ENCODE data around the gene HDAC4. TPM values are rescaled to one million over a fixed set of nuclear protein-coding genes. Genes with fewer than 3 reads are reported as not detected.

The HDAC4 gene
- total and polyA plus RNA-seq, 2 donors: 24.4 to 29.5 TPM

DNA sequence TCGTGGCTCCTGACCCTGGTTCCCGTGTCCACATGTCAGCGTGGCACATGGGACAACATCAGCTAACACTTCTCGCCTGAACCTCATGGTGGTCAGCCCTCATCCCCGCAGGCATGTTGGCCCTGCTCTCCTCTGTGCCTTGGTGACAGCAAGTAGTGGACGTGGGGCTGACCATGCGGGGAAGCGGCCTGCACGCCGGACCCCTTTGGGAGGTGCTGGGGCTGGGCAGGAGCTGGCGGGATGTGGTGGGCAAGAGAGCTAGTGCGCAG lies 303.5 kb downstream of the HDAC4 start:
- DNase-seq (ENCODE audit: extremely low spot score): no peak
- Histone ChIP-seq H3K4me3 (ENCODE audit: low read depth, low read length) (no peak overlapping the region), H3K4me1 (ENCODE audit: insufficient read depth) (no peaks in the 10 kb centered on the region), H3K36me3 (ENCODE audit: insufficient read depth) (no peaks in the 10 kb centered on the region), H3K27ac (ENCODE audit: low read depth) (no peak overlapping the region)
- WGBS: 70% methylated on average over 12 of the region's 12 CpGs

DNA sequence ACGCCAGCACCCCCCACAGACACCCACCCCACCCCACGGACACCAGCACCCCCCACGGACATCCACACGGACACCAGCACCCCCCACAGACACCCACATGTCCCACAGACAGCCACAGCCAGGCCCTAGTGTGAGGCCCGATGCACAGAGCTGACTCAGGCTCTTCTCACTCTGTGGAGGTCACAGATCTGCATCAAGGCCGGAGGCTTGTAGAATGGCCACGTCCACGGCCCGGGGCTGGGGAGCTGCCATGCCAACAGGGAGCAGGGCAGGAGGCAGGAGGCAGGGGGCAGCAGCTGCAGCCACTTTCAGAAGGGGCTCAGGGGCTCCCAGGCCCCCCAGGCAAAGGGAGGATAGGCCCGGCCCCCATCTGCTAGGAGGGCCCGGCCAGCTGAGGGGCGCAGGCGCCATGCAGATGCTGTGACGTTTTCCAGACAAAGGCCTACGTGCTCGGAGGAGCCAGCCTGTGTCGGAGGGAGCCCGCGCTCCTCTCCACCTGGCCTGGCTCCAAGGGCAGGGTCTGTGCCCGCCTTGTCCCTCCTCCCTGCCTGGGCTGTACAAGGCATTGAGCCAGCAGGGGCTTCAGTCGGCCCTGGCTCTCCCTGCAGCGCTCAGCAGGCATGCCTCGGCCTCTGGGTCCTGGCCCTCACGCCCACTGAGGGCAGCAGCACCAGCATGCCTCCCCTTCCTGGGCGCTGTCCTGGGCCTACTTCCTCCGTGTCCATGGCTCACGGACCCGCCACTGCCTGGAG lies 304.0 kb downstream of the HDAC4 start:
- Histone ChIP-seq H3K27ac (ENCODE audit: low read depth) (no peak overlapping the region), H3K4me3 (ENCODE audit: low read depth, low read length) (no peak overlapping the region), H3K36me3 (ENCODE audit: insufficient read depth) (no peaks in the 10 kb centered on the region), H3K4me1 (ENCODE audit: insufficient read depth) (no peaks in the 10 kb centered on the region)
- 80% methylated on average over 28 of the region's 28 CpGs for WGBS
- no peak for DNase-seq (ENCODE audit: extremely low spot score)

DNA sequence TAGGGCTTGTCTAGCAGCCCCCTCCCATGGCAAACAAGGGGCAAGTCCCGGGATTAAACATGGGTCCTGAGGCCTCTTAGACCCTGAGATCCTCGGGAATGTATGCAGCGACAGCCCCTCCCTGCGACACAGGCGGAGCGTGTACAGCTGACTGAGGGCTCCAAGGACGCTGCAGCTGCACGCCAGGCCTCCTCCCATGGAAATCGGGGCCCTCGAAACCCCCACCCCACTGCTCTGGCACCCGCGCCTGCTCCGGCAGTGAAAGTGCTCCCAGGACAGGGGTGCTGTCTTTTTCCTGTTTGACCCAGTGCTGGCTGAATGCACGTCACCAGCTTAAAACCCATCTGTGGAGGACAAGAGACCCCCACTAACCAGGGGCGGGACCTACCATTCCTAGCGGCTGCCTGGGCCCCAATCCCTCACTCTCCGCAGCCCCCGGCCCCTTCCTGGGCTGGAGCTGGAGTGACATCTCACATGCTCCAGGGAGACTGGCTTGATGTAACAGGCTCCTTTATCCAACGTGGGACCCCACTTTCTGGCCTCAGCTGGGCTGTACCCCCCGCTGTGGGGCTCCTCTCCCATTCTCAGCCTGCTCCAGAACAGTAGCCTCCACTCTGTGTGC lies 305.2 kb downstream of the HDAC4 start:
- Histone ChIP-seq H3K4me1 (ENCODE audit: insufficient read depth) (no peaks in the 10 kb centered on the region), H3K36me3 (ENCODE audit: insufficient read depth) (no peaks in the 10 kb centered on the region), H3K27ac (ENCODE audit: low read depth) (no peak overlapping the region), H3K4me3 (ENCODE audit: low read depth, low read length) (no peak overlapping the region)
- DNase-seq (ENCODE audit: extremely low spot score): no peak
- WGBS: 81% methylated on average over 20 of the region's 20 CpGs

DNA sequence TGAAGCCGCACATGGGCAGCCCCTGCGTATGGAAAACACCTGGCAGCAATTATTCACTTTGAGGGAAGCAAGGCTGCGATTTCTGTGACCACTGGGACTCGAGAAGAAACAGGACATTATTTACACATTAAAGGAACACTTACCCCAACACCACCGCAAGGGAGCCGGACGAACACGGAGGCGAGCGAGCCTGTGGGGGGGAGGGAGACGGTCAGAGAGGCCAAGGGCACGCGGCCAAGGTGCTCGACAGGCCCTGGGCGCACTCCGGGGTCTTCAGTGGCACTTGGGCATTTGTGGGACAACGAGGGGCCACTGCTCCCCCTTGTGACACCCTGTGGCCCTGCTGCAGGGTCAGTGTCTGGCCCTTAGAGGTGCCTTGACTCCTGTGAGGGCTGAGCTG lies 306.0 kb downstream of the HDAC4 start:
- H3K36me3 ChIP-seq (ENCODE audit: insufficient read depth): no peaks in the 10 kb centered on the region
- whole genome bisulfite sequencing: 86% methylated on average over 17 of the region's 17 CpGs
- DNase-seq (ENCODE audit: extremely low spot score): no peak
- no peak overlapping the region for H3K4me3 ChIP-seq (ENCODE audit: low read depth, low read length)
- H3K4me1 ChIP-seq (ENCODE audit: insufficient read depth): no peaks in the 10 kb centered on the region
- H3K27ac ChIP-seq (ENCODE audit: low read depth): no peak overlapping the region

DNA sequence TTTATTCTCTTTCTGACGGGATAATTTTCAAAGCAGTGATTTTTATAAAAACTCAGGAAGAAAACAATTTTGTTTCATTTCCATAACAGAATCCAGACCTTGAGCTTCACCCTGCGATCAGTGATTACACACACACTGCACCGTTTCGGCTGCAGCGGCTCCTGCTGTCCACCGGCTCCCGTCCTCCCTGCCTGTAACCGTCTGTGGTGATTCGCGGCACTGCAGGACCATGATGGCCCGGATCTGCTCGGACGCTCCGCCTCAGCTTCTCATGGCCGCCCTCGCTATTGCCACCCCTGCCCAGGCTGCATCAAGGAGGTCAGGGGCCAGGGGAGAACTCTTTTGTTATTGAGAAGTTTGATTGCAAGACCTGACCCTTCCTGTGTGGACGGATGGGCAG lies 306.9 kb downstream of the HDAC4 start:
- no peak for DNase-seq (ENCODE audit: extremely low spot score)
- Histone ChIP-seq H3K4me1 (ENCODE audit: insufficient read depth) (no peaks in the 10 kb centered on the region), H3K36me3 (ENCODE audit: insufficient read depth) (no peaks in the 10 kb centered on the region), H3K27ac (ENCODE audit: low read depth) (no peak overlapping the region), H3K4me3 (ENCODE audit: low read depth, low read length) (no peak overlapping the region)
- WGBS: 92% methylated on average over 17 of the region's 17 CpGs

DNA sequence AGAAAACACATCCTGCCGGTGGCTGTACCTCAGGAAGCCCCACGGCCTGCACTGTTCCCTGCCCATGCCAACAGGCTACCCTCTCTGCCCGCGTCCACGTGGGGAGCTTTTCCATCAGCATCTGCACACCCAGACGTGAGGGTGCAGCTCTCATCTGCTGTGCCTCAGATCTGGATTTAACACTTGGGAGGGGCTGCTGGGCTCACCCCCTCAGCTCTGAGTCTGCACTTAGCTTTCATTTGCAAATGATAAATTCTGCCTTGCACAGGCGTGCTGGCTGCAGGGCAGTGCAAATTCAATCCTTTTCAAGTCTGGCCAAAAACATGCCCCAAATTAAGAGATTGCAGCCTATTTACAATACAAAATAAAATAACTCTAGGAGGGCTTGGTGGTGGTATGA lies 307.3 kb downstream of the HDAC4 start:
- no peaks in the 10 kb centered on the region for H3K36me3 ChIP-seq (ENCODE audit: insufficient read depth)
- WGBS: 84% methylated on average over 7 of the region's 7 CpGs

DNA sequence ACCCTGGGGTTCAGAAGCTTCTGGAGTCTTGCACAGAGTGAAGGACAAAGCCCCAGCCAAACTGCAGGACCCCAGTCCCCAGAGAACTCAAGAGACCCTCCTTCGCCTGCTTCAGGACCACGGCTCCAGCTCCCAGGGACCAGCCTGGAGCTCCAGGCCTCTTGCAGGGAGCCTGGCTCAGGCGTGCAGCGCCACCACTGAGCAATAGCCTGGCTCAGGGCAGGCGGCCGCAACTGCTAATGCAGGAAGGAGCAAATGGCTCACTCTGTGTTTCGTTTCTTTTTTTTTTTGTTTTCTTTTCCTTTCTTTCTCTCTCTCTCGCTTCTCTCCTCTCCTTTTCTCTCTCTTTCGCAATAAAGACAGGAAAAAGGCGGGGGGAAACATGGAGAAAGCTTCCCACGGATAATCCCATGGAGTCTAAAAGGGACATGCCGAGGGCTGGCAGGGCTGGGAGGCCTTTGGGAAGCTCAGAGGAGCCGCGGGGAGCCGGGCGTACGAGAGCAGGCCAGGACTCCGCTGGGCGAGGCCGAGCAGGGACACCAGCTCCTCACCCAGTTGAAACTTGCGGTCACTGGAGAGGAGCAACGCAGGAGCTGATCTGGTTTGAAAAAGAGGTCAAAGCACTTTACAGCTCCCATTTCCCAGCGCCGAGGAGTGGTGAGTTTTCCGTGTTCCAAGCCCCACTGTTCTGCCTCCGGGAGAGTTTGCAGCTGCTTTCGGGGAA lies 308.1 kb downstream of the HDAC4 start:
- DNase-seq (ENCODE audit: extremely low spot score): no peak
- Histone ChIP-seq H3K4me3 (ENCODE audit: low read depth, low read length) (no peak overlapping the region), H3K27ac (ENCODE audit: low read depth) (no peak overlapping the region), H3K4me1 (ENCODE audit: insufficient read depth) (no peaks in the 10 kb centered on the region), H3K36me3 (ENCODE audit: insufficient read depth) (no peaks in the 10 kb centered on the region)
- WGBS: 88% methylated on average over 27 of the region's 27 CpGs

More for the DNA sequence above, 307.3 kb downstream of the HDAC4 start:
- H3K4me3 ChIP-seq (ENCODE audit: low read depth, low read length): no peak overlapping the region
- DNase-seq (ENCODE audit: extremely low spot score): no peak
- H3K4me1 ChIP-seq (ENCODE audit: insufficient read depth): no peaks in the 10 kb centered on the region
- no peak overlapping the region for H3K27ac ChIP-seq (ENCODE audit: low read depth)

DNA sequence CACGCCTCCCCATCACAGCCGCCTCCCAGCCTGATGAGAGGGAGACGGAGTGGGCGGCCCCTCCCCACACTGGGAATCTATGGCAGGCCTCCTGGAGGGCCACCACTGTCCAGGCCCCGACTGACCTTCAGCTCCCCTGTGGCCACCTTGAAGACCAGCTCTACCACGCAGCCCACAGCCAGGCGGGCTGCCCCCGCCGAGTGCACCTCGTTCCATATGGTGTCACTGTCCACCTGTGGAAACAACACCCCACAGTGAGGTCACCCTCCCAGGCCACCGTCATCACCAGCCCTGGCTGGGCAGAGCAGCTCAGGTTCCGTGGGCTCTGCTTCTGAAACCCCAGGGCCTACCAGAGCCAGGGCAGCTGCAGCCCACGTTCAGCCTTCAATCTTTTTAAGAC lies 310.9 kb downstream of the HDAC4 start:
- no peaks in the 10 kb centered on the region for H3K4me1 ChIP-seq (ENCODE audit: insufficient read depth)
- H3K4me3 ChIP-seq (ENCODE audit: low read depth, low read length): no peak overlapping the region
- no peak overlapping the region for H3K27ac ChIP-seq (ENCODE audit: low read depth)
- WGBS: 90% methylated on average over 13 of the region's 13 CpGs
- DNase-seq (ENCODE audit: extremely low spot score): no peak
- no peaks in the 10 kb centered on the region for H3K36me3 ChIP-seq (ENCODE audit: insufficient read depth)

DNA sequence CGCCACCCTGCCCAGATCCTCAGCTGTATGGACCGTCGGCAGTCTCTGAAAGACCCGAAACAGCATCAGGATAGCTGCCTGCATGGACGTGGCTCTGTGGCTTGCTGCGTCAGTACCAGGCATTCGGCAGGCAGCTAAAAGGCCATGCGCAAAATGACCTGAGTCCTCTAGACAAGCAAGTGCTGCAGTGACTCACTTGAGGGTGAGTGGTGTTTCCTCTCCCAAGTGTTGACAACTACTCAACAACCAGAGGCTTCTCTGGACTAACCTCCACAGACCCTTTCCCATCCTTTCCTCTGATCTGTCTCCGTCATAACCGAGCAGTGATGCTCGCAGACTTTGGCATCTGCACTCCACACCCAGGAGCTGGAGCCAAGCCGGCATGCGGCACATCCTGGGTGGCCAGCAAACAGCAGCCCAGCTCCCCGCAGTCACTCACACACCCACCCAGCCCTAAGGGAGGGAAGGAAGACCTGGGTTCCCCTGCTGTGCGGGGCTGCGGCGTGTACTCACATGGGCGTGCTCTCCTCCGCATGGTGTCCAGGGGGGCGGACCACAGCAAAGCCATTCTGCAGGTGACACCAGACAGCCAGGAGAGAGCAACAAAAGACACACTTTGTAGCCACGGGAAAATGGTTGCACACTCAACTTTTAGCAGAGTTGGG lies 313.6 kb downstream of the HDAC4 start:
- DNase-seq (ENCODE audit: extremely low spot score): no peak
- Histone ChIP-seq H3K4me3 (ENCODE audit: low read depth, low read length) (no peak overlapping the region), H3K4me1 (ENCODE audit: insufficient read depth) (no peaks in the 10 kb centered on the region), H3K27ac (ENCODE audit: low read depth) (no peak overlapping the region), H3K36me3 (ENCODE audit: insufficient read depth) (no peaks in the 10 kb centered on the region)
- 92% methylated on average over 21 of the region's 21 CpGs for WGBS

DNA sequence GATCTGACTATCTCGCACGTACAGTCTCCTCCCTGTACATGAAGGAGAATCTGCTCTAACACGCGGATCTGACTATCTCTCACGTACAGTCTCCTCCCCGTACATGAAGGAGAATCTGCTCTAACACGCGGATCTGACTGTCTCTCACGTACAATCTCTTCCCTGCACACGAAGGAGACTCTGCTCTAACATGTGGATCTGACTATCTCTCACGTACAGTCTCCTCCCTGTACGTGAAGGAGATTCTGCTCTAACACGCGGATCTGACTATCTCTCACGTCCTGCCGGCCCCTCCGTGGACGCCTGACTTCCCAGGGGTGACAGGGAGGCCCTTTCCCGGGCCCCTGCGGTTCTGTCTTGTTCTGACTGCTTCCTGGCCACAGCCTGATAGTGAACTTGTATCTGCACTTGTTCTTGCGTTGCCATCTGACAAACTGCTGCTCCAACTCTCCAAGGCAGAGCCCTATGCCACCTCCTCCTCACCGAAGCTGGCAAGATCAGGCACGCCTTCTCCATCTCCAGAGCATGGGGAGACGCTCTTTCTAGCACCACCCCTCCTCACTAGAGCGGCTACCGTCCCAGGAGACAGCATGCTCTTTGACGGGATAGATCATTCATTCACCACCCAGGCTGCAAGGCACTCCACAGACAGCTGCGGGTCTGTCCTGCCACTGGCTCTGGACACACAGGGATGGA lies 314.3 kb downstream of the HDAC4 start:
- Histone ChIP-seq H3K36me3 (ENCODE audit: insufficient read depth) (no peaks in the 10 kb centered on the region), H3K4me3 (ENCODE audit: low read depth, low read length) (no peak overlapping the region), H3K27ac (ENCODE audit: low read depth) (no peak overlapping the region), H3K4me1 (ENCODE audit: insufficient read depth) (no peaks in the 10 kb centered on the region)
- 92% methylated on average over 28 of the region's 28 CpGs for WGBS
- DNase-seq (ENCODE audit: extremely low spot score): no peak

DNA sequence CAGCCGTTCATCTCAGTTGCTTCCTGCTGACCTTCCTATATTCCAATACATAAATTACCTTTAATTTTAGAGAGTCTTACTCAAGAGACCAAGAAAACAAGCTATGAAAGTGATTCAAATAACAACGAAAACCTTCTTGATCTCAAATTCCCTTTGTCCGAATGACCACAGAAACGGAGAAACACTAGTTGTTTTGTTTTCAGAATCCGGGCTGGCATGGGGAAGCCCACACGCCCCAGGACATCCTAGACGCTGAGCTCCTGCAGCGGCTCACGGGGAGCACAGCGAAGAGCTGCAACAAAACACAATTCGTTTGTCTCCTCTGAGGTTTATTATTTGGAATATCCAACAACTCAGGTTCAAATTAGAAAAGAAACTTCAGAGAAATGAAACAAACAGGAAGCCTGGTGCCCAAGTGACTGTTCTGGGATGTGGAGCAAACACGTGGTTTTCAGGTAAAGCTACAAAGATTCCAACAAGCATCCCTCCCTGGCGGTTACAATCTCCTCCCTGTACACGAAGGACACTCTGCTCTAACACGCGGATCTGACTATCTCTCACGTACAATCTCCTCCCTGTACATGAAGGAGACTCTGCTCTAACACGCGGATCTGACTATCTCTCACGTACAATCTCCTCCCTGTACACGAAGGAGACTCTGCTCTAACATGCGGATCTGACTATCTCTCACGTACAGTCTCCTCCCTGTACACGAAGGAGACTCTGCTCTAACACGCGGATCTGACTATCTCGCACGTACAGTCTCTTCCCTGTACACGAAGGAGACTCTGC lies 315.4 kb downstream of the HDAC4 start:
- Histone ChIP-seq H3K4me3 (ENCODE audit: low read depth, low read length) (no peak overlapping the region), H3K27ac (ENCODE audit: low read depth) (no peak overlapping the region), H3K4me1 (ENCODE audit: insufficient read depth) (no peaks in the 10 kb centered on the region), H3K36me3 (ENCODE audit: insufficient read depth) (no peaks in the 10 kb centered on the region)
- DNase-seq (ENCODE audit: extremely low spot score): no peak
- WGBS: 88% methylated on average over 29 of the region's 29 CpGs

DNA sequence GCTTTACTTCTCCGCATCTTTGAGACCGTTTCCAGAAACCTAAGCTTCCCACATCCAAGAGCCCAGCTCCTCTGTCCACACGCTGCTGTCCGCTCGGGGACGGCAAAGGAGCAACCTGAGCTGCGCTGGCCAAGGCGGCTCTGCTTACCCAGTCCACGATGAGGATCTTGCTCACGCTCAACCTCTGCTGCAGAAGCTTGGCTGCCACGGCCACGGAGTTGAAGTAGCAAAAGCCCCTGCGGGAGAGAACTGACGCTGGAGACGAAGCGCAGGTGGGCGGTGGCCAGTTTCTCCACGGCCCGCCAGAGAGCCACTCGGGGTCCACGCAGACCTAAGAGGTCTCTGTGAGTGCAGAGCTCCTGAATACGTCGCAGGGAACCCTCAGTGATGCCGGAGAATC lies 316.8 kb downstream of the HDAC4 start:
- WGBS: 92% methylated on average over 24 of the region's 24 CpGs
- no peak overlapping the region for H3K4me3 ChIP-seq (ENCODE audit: low read depth, low read length)
- no peak for DNase-seq (ENCODE audit: extremely low spot score)
- no peaks in the 10 kb centered on the region for H3K36me3 ChIP-seq (ENCODE audit: insufficient read depth)
- no peak overlapping the region for H3K27ac ChIP-seq (ENCODE audit: low read depth)
- H3K4me1 ChIP-seq (ENCODE audit: insufficient read depth): no peaks in the 10 kb centered on the region

DNA sequence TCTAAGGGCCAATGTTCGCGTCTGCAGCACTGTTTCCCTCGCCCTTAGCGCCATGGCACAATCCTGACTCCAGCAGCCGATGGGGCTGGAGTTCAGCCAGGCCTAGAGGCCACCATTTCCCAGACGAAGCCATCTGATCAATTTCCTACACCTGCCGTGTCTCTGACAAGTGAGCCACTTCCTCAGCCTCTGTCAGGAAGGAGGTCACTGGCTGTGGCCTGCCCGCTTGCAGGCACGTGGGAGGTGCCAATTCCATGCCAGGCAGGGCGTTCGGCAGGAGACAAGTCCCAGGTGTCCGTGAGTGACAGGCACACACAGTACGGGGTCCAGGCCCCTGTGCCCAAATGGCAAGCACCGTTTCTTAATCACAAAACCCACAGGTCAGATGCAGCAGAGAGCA lies 318.4 kb downstream of the HDAC4 start:
- Histone ChIP-seq H3K4me3 (ENCODE audit: low read depth, low read length) (no peak overlapping the region), H3K36me3 (ENCODE audit: insufficient read depth) (no peaks in the 10 kb centered on the region), H3K4me1 (ENCODE audit: insufficient read depth) (no peaks in the 10 kb centered on the region), H3K27ac (ENCODE audit: low read depth) (no peak overlapping the region)
- no peak for DNase-seq (ENCODE audit: extremely low spot score)
- 82% methylated on average over 14 of the region's 14 CpGs for WGBS

Data from urinary bladder (tissue), 4 donors.